GM13976 (cell line): Measurements from ENCODE around the gene SCAPER.

ENCODE experiments used
- DNase-seq: peaks from one replicate; pipeline ENCODE4 v3.0.0; 2012; ENCODE audit warnings: low spot score
- in situ Hi-C: fragments of 300-500 bp; cut with MboI; formaldehyde crosslinking; loops from one replicate; pipeline ENCODE4 v1.12.0; 2022; ENCODE audit warnings: low sequenced_read_pairs, mixed read lengths, inconsistent platforms; ENCODE audit not compliant: unreplicated experiment
- TF ChIP-seq, protein P1 (sequence below): IDR thresholded peaks from 2 replicates; pipeline ENCODE4 v1.5.1; 2012; ENCODE audit warnings: borderline replicate concordance, mild to moderate bottlenecking; ENCODE audit not compliant: insufficient read depth; ENCODE audit errors: extremely low read depth, missing control alignments, control extremely low read depth

The SCAPER gene

DNA sequence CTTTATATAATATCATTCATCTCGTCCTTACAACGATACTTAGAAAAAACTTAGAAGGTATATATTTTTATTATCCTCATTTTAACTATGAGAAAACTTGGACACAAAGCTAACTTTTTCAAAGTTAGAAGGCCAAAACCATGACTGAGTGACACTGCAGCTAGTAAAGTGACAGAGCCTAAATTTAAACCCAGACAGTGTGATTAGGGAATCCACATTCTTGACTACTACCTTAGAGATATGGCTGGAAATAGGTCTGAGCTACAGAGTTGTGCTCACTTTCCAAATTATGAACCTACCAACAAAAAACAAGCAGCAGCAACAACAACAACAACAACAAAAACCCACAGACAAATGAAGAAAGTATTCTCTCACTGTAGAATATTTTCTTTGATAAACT is 236.2 kb downstream of the SCAPER start:
- in situ Hi-C loops, result no loop called here
- no peak for DNase-seq
- TF ChIP-seq, protein P1, sequence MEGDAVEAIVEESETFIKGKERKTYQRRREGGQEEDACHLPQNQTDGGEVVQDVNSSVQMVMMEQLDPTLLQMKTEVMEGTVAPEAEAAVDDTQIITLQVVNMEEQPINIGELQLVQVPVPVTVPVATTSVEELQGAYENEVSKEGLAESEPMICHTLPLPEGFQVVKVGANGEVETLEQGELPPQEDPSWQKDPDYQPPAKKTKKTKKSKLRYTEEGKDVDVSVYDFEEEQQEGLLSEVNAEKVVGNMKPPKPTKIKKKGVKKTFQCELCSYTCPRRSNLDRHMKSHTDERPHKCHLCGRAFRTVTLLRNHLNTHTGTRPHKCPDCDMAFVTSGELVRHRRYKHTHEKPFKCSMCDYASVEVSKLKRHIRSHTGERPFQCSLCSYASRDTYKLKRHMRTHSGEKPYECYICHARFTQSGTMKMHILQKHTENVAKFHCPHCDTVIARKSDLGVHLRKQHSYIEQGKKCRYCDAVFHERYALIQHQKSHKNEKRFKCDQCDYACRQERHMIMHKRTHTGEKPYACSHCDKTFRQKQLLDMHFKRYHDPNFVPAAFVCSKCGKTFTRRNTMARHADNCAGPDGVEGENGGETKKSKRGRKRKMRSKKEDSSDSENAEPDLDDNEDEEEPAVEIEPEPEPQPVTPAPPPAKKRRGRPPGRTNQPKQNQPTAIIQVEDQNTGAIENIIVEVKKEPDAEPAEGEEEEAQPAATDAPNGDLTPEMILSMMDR, result no peak

DNA sequence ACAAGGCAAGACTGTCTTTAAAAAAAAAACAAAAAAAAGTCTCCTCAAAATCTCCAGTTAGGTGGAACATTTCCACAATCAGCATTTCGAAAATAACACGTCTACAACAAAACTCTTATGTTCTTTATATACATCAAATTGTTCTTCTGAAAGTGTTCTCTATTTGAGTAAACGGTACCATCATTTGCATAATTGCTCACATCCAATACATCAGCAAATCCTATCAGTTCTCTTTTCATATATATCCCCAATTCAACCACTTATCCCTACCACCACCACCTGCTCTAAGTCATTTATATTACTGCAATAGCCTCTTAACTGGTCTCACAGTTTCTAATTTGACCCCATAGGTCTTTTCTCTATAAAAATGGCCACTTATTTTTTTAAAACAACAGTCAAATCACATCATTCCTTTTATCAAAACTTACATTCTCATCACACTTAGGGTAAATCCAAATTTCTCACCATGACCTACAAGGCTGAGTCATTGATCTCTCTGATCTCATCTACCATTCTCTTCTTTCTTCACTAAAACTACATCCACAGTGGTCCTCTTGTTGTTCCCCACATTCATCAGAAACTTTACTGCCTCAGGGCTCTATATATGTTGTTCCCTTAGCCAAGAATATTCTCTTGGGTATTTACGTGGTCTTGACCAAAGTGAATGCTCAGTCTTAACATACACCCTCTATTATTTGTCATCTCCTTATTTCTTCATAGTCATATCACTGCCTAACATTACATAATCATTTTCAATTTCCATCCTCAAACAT is 237.0 kb downstream of the SCAPER start:
- DNase-seq, result no peak
- TF ChIP-seq, protein P1, result no peak
- in situ Hi-C loops, result no loop called here

DNA sequence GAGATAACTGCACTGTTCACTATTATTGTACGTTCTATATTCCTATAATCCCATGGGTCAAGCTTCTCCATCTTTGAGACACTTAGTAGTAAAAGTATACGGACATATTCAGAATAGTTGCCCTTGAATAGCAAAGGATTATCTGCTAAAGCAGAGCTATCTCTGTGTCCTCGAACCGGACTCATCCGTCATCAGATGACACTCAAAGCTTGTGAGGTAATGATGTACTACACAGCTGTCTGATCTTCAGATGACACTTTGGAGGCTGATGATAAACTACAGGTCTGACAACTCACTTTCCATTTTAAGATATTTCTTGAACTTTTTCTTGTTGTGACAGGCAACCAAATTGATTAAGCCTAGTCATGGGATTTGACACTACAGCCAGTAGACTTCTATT is 240.2 kb downstream of the SCAPER start:
- in situ Hi-C loops, result no loop called here
- TF ChIP-seq, protein P1, result no peak
- no peak for DNase-seq

DNA sequence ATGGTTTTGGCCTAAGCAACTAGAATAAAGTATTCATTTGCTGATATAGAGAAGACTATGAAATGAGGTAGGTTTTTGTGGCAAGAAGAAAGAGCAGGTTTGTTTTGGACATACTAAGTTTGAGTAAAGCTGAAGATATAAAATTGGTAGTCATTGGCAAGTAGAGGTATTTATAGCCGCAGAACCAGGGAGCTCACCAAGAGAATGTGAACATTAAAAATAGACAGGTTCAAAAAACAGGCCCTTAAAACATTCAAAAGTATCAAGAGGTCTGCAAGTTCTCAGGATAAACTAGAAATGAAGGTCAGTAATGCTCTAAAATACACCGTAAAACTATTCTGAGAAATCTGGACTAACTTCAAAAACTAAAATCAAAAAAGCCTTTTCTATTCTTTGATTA is 240.7 kb downstream of the SCAPER start:
- DNase-seq, result no peak
- TF ChIP-seq, protein P1, result no peak
- in situ Hi-C loops, result no loop called here

DNA sequence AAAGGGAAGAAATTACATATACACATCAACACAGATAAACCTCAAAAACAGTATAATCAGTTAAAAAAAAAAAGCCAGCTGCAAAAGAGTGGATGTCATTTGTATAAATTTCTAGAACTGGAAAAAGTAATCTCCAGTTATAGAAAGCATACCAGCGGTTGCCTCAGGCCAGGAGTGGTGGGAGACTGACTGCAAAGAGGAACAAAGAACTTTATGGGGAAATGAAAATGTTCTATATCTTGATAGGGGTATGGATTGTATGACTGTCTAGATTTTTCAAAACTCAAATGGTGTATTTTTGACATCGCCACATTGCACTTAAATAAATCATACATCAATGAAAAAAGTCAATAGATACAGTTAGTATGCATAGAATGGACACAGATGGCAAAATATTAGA is 241.6 kb downstream of the SCAPER start:
- no peak for DNase-seq
- TF ChIP-seq, protein P1, result no peak
- in situ Hi-C loops, result no loop called here

DNA sequence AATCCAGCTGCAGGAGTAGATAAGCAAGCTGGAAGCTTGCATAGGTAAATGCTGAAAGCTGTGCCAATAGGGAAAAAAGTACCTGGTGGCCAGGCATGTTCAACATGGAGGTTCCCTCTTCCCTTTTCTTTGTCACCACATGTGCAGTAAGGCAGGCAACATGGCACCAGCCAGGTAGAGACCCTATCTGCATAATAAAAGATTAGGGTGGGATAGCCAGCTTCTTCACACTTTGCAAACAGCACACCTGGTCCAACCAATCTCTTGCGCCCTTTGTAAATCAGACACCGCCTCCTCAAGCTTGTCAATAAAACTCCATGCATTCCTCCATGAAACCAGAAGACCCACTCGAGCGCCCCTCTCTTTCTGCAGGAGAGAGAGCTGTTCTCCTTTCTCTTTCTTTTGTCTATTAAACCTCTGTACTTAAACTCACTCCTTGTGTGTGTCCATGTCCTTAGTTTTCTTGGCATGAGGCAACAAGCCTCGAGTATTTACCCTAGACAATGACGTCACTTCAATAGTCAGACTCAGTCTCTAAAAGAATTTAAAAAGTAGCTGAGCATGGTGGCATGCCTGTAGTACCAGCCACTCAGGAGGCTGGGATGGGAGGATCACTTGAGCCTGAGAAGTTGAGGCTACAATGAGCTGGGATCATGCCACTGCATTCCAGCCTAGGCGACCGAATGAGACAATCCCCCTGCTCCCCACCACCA is 256.3 kb downstream of the SCAPER start:
- no peak for DNase-seq

More for the DNA sequence above, 256.3 kb downstream of the SCAPER start:
- in situ Hi-C loops, result no loop called here
- TF ChIP-seq, protein P1, result no peak
